Measurements from ENCODE around the gene TROAP.

DNA sequence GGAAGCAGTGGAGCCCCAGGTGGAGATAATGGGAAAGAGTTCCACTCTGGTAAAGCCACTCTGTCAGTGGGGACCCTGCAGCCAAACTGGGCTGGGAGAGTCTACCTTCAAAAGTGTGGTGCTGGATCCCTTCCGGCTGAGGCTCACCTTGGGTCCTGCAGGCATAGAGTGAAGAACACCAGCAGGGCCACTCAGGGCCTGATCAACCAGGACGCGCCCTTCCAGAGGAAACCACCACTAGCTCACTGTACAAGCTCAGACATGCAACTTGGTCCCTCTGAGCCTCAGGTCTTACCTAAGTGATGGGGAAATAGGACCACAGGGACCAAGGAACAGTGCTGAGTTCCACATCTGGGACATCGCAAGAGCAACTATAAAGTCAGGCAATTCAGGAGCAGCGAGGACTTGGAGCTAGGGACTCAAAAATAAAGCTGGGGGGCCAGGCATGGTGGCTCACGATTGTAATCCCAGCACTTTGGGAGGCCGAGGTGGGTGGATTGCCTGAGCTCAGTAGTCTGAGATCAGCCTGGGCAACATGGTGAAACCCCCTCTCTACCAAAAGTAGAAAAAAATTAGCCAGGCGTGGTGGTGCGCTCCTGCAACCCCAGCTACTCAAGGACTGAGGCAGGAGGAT lies 34.0 kb upstream of the TROAP start:
- TF ChIP-seq, protein P1, sequence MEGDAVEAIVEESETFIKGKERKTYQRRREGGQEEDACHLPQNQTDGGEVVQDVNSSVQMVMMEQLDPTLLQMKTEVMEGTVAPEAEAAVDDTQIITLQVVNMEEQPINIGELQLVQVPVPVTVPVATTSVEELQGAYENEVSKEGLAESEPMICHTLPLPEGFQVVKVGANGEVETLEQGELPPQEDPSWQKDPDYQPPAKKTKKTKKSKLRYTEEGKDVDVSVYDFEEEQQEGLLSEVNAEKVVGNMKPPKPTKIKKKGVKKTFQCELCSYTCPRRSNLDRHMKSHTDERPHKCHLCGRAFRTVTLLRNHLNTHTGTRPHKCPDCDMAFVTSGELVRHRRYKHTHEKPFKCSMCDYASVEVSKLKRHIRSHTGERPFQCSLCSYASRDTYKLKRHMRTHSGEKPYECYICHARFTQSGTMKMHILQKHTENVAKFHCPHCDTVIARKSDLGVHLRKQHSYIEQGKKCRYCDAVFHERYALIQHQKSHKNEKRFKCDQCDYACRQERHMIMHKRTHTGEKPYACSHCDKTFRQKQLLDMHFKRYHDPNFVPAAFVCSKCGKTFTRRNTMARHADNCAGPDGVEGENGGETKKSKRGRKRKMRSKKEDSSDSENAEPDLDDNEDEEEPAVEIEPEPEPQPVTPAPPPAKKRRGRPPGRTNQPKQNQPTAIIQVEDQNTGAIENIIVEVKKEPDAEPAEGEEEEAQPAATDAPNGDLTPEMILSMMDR (IDR thresholded peaks at IDR 0.05), result no peak
- no peak for TF ChIP-seq EP300 (IDR thresholded peaks at IDR 0.05)

Measured in tibial nerve (tissue), 4 donors.